NCI-H82 treated with DMSO at 0.1 percent for 48 hours (cell line): ENCODE data around the gene MKLN1.
"Not testable (repeated sequence)": the region's sequence is repeated elsewhere in the genome, so short reads cannot be mapped to it uniquely, and the experiment has no call there.

Experiments
- DNase-seq: peaks from one replicate; lab custom pipeline; 2025; ENCODE audit not compliant: unreplicated experiment; lab: John Stamatoyannopoulos, UW

Gene MKLN1

DNA sequence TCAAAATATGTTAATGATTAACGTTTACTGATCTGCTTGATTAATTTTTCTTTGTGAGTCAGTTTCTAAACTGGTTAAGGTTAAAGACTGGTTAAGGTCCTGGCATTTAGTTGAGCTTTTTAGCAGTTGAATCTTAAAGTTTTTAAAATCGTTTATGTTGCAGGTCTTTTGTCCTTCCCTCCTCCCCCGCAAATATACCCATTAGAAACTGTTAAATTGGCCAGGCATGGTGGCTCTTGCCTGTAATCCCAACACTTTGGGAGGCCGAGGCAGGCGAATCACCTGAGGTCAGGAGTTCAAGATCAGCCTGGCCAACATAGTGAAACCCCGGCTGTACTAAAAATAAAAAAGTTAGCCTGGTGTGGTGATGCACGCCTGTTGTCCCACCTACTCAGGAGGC is 127.9 kb downstream of the MKLN1 start:
- no peak for DNase-seq

DNA sequence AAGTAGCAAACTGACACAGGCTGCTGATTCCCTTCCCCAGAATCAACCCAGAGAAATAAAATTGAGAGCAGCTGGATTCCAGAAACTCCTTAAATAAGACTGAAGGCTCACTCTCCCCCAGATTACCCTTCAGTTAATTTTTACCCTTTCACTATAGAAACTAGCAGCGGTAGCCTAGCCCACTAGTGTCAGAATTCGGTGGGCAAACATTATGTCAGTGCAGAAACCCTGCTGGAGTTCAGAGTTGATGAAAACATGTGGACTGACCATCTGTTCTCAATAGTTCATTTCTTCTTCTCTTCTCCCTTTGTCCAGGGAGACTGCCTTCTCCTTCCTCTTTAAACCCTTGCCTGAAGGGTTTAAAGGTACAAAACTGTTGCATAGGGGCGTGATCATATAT is 128.7 kb downstream of the MKLN1 start:
- DNase-seq = no peak

DNA sequence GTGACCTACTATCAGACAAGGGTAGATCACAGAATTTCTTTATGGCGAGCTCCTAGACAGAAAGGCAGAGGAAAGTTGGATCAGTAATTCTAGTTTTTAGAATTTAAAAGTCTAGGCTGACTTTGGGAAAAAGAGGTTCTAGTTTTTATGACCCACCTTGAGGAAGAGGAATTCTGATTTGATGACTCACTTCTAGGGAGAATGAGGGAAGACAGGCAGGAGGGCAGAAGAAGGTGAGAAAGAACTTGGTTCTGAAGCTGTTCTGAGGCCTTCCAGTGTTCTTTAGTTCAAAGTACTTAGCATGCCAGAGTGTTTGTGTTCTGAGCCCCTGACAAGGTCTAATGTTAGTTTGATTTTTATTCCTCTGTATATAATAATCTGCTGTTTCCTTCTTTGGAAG is 131.6 kb downstream of the MKLN1 start:
- DNase-seq = no peak

DNA sequence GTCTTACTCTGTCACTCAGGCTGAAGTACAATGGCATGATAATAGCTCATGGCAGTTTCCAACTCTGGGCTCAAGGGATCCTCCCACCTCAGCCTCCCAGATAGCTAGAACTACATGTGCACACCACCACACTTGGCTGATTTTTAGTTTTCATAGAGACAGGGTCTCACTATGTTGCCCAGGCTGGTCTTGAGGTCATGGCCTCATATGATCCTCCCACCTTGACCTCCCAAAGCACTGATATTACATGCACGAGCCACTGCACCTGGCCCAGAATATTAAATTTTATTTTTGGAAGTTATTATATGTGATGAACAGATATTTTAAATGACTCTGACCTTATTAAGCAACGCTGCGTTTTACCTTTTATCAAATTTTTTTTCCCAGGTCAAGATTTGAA is 134.4 kb downstream of the MKLN1 start:
- DNase-seq = no peak

DNA sequence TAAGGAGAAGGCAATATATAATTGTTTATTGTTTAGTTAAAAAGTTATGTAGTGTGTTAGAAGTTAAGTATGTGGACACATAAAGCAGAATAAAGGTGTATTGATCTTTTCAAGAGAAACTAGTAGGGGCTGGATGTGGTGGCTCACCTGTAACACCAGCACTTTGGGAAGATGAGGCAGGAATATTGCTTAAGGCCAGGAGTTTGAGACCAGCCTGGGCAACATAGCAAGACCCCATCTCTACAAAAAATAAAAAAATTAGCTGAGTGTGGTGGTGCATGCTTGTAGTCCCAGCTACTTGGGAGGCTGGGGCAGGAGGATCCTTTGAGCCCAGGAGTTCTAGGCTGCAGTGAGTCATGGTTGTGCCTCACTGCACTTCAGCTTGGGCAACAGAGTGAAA is 135.0 kb downstream of the MKLN1 start:
- DNase-seq = not testable (repeated sequence)

DNA sequence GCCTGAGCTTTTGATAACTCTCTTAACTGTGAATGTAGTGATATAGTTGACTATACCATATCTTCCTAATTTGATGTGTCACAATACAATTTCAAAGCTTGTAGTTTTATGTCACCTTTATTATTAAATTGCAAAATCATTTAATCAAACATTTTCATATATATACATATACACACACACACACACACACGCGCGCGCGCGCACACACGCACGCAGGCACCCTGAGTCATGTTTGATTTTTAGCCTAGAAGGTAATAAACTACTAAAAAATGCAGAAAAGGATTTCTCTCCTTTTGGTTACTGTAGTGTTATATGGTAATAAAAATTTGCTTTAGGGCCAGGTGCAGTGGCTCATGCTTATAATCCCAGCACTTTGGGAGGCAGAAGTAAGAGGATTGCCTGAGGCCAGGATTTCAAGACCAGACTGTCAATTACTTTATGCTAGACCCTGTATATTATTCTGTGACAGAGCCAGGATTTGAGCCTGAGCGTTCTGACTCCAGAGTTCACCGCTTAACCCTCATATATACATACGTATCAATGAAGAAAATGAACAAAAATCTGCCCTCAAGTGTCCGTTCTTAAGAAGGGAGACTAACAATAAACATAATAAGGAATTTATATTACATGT is 139.2 kb downstream of the MKLN1 start:
- DNase-seq = peak; percentile 52

DNA sequence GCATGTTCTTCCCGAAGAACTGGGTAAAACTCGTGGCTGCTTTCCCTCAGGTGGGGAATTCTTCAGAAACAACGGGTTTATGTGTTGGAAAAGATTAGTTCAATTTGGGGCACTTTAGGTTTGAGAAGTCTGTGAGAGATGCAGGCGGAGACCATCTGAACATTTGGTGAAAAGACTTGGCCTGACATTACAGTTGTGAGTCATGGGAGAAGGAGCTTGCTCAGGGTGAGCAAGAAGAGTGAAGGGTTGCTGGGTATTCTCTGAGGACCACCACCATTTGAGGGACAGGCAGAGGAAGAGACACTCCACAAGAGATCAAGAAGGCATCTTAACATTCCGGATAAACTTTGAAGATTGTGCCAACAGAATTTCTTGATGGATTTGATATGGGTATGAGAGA is 140.1 kb downstream of the MKLN1 start:
- DNase-seq = no peak

DNA sequence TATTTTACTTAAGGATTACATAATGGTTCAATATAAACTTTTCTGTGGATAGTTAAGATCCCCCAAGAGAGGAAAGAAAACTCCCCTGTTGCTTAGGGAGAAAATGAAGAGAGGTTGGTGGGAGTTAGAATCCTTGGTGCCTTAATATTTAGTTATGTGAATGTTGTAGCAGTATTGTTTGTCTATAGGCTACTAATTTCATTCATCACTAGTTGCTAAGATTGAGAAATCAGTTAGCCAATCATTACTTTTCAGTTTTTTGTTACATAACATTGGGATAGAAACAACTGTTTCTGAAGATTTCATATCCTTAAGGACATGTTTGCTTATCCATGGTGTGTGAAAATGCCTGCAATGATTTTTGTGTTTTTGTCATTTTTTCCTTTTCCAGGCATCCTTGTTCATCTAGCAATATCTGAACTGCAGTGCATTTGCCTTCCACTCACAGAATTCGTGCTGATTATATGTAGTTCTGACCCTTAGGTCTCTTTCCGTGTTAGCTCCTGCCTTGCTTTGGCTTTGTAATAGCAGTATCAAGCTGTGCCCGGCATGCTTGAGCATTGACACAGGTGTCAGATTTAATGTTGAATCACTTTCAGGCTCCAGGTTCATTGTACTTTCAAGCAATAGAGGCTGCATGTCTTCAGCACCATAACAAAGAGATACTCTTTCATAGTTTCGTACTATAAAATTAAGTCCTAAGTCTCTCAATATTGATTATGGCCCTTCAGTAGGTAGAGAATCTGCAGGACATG is 143.8 kb downstream of the MKLN1 start:
- no peak for DNase-seq

DNA sequence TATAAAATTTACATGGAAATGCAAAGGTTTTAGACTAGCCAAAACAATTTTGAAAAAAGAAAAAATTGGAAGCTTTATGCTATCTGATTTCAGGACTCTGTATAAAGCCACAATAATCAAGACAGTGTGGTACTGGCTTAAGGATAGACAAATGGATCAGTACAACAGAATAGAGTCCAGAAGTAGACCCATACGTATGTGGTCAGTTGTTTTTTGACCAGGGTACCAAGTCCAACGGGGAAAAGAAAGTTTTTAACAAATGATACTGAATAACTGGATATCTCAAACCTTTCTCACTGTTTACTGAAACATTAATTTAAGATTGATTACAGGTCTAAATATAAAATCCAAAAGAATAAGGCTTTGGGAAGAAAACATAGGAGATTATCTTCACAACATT is 149.1 kb downstream of the MKLN1 start:
- DNase-seq = no peak

DNA sequence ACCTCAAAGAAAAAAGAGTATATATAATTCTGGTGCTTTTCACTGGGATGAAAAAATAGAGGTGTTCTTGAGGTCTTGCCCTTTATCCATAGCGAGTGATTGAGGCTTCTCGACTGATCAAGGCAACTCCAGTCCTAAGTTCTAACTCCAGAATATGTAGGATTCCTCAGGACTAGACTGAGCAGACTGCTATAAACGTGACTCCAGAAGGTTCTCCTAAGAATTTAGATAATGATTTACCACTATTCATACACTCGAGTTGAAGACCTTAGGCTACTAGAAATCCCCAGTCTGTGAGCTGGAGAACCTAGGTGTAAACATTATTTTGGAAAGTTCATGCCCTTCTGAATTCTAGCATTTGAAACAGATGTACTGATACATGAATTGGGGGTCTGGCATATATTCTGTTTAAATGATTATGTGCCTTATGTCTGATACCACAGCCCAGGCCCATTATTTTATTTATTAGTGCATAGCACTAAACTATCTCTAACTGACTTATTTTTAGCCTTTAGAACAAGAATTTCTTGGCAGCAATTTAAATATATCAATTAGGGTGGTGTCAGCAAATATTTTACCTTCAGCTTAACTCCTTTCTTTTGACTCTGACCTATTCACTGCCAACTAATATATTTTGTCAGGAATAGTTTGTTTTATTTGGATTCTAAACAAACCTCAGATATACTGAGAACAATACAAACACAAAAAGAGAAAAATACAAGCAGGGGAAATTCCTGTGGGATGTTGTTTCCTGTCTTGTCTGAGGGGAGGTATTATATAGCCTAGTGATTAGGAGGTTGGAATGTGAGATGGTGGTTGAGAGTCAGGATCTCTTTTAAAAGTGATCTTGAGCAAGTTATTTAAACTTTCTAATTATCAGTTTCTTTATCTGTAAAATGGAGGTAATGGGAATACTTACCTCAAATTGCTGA is 153.0 kb downstream of the MKLN1 start:
- no peak for DNase-seq

DNA sequence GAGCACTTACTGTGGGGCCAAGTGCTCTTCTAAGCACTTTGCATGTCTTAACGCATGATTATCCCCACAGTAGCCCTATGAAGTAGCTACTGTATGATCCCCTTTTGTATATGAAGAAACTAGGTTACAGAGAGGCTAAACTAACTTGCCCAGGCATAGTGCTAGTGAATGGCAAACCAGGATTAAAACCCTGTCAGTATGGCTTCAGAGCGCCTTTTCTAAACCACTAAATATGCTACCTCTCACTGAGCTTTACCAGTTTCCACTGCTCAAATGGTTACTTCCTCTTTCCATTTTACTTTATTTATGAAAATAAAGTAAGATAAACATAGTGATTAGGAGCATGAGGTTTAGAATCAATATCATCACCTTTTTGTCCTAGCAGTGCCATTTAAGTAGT is 155.1 kb downstream of the MKLN1 start:
- DNase-seq = no peak

DNA sequence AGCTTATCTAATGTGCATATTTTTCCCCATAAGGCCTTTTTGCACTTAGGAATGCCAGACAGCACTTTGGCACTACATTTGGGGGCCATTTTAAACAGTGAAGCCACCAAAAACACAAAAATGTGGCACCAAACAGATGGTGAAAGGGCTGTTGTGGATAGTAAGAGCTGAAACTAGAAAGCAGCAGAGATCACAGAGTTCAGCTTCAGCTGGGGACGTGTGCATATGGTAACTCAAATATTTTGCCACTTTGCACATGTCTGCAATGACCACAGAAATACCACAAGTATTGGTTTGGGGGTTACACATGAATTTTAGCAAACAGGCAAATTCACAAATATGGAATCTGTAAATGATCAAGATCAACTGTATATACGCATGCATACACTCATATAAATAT is 155.9 kb downstream of the MKLN1 start:
- DNase-seq = no peak

DNA sequence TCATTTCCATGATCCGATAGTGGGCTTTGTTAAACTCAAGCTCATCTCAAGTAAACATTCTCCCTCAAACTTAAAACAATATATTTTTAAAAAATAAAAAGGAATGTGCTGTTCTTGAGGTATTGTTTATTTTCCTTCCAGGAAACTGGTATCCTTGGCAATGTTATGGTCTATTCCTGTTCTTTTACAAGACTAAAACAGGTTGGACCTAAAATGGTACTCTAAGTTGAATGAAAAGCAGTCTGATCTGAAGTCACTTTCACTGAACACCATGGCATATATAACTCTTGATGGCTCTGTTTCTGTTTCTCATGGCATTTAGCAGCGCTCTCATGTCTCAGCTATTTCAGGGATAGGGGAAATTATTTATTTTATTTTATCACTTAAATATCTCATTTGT is 158.7 kb downstream of the MKLN1 start:
- DNase-seq = no peak

DNA sequence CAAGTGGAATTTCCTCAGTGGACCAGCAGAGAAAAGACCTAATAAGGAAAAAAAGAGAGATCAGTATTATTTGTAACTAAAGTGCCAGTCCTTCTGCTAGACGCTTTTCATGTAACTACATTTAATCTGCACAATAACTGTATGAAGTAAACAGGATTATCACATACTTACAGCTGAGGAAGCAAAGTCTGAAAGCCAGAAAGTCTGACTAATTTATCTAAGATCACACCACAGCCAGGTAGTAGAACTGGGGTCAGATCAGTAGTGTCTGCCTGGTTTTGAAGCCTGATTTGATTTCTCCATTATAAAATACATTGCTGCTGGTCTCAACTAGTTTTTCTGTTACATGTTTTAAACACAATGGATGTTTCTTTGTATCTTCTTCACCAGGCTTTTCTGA is 159.5 kb downstream of the MKLN1 start:
- no peak for DNase-seq

DNA sequence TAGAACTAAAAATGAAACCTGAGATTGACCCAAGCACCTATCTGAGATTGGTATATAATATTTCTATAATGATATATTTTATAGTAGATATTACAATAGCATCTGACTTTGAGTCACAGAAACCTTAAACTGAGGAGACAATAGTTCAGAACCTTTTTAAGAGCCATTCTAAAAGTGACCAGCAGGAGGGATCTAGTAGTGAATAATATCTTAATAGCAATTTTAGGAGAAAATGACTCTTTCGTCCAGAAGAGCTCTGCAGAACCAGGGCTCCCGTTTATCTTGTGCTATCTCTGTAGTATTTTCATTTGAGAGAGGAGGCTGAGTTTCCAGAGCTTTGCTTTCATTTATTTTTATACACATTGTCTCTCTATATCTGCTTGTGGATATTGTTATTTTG is 160.7 kb downstream of the MKLN1 start:
- DNase-seq = no peak

DNA sequence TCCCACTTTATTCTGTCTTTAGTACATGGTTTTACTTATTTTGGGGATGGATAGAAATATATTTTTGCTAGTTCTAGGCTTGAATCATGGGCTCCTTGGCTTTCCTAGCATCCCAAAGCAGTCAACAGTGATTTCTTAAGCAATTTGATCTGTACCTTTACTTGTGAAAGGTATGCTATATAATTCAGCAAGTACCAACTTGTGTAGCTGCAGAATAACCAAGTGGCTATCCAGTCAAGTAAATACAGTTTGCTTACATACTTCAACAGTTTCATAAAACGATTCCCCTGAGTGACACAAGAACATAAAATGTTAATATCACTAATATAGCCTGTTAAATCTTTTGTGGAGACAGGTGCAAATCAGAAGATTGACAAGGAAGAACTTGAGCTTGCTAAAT is 161.5 kb downstream of the MKLN1 start:
- DNase-seq = no peak

DNA sequence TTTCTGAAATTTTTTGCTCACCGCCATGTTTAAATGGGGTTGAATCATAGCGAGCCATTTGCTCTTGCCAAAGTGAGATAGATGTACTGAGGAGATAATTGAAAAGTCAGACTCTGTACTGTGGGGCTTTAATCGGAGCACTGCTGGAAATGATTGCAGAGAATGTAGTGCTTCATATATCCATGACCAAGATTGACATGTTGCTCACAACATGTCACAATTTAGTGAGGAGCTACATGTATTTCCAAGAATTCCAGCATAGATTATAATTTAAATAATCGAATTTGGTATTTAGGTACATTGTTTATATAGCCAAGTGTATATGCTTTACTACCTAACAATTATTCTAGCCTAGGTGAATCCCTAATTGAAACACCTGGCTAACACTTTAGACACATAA is 162.2 kb downstream of the MKLN1 start:
- DNase-seq = no peak

DNA sequence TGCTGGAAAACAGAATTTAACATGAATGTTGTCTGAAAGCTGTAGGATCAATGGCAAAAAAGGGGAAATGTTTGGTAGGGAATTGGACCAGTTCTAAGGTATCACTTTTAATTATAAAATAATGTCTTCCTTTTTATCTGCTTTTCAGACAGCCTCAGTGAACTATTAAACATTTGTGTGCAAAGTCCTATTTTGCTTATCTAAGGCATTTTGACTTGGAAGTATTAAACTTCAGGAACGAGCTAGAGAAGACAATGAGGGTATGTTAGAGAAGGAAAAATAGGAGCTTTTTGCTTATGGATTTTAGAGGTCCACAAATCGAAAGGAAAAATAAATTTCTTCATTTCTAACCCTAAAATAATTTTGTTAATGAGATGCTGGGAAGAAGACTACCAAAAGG is 165.4 kb downstream of the MKLN1 start:
- no peak for DNase-seq

DNA sequence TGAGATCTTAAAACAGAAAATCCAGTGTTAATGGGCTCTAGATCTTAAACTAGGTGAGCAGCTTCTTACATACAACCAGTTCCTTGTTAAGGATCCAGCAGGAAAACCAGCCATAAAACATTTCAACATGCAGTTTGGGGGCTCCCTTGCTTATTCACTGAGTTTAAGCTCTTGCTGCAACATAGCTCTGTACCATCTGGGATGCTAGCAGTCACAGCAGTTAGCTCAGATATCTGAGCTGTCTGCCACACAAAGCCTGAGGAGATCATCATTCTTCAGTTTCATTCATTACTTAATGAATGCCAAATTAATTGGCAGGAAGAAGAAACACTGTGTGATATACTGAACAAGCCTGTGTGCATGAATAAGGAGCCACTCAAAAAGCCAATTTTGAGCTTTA is 165.9 kb downstream of the MKLN1 start:
- peak; percentile 55 for DNase-seq

DNA sequence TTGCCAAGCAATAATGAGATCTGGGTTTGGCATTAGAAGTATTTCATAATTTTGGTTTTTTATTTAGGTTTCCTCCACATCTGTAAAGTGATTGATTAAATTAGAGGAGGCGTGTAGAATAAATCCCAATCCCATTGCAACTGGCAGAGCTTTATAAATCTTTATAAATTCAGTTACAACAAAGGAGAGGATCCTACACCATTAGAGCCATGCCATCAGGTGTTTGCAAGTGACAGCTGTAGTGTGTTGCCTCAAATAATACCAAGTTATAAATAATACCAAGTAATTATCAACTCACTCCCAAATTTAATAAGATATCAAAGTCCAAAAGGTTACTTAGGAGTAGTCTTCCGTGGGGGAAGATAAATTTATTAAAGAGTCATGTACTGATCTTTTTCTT is 166.5 kb downstream of the MKLN1 start:
- DNase-seq = peak; percentile 33

DNA sequence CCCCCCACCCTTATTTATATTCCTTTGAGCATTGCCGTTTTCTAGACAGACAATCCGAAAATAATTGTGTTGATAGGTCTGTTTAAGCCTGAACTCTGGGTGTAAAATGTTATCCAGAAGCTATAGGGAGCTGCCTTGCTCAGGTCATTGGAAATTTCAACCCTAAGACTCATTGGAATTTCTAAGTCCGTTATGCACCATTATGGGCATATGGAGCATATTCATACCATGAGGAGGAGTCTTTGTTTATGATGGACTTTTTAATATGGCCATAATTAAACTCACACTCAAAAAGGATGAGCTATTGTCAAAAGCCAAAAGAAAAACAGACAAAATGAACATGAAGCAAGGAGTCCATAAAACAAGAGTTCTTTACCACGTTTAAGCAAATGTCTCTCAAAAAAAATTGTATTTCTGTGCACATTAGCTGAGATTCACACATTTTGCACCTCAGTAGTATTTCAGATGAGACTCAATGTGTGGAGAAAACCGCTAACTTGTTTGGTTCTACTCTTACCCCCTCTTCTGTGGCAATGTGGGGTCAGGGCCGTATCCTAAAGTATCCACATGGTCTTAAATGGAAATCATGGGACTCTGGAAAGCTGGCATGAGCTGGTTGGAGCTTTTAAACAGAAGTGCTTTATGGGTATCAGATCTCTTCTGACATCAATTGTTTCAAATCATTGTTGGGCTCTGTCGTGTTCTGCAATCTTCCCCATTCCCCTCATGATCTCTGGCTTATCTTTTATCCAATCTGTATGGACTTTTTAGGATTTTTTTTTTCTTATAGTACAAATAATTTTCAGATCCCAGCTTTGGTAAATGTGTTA is 168.2 kb downstream of the MKLN1 start:
- no peak for DNase-seq
